ENCODE data around the gene CFAP74. TPM values are rescaled to one million over a fixed set of nuclear protein-coding genes. Genes with fewer than 3 reads are reported as not detected.

The CFAP74 gene
- total RNA-seq, 2 donors from 2014 or later, result under 0.01 TPM; not detected in 1

DNA sequence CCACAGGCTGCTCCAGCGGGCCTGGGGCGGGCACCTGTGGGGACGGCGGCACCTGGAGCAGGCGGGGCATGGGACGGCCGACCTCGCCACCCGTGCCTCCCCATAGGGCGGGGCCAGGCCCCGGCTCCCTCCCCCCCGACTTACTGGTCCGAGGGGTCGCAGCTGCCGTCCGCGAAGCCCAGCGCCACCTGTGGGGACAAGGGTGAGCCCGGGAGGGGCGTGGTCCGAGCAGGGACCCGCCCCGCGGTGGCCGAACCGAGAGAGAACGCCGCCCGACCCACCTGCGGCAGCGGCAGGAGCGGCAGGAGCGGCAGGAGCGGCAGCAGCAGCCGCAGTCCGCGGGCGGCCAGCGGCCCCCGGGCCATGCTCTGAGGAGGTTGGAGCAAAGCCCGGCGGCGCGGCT is 84.7 kb downstream of the CFAP74 start, which contains the start of gene TMEM52:
TSS of gene TMEM52 (minus strand) at position 379 of the 403 bp plus-strand sequence. CDS start at position 365, 14 bp downstream.
- H3K36me3 ChIP-seq (replicated peaks in 1 of 2; ENCODE audit: insufficient read depth in 1 of 2, low read depth in 2 of 2), result no peaks in the 10 kb centered on the region
- intact Hi-C loops (cut with DNase I), result no loop called here
- ATAC-seq (peak; percentile 53), DNase-seq (peak in 3 of 4 donors; percentile 89 to 94 (median 93))
- peak; percentile 94 to 98 (median 97) for TF ChIP-seq POLR2A (IDR thresholded peaks at IDR 0.05)
- TF ChIP-seq, protein P1, sequence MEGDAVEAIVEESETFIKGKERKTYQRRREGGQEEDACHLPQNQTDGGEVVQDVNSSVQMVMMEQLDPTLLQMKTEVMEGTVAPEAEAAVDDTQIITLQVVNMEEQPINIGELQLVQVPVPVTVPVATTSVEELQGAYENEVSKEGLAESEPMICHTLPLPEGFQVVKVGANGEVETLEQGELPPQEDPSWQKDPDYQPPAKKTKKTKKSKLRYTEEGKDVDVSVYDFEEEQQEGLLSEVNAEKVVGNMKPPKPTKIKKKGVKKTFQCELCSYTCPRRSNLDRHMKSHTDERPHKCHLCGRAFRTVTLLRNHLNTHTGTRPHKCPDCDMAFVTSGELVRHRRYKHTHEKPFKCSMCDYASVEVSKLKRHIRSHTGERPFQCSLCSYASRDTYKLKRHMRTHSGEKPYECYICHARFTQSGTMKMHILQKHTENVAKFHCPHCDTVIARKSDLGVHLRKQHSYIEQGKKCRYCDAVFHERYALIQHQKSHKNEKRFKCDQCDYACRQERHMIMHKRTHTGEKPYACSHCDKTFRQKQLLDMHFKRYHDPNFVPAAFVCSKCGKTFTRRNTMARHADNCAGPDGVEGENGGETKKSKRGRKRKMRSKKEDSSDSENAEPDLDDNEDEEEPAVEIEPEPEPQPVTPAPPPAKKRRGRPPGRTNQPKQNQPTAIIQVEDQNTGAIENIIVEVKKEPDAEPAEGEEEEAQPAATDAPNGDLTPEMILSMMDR (IDR thresholded peaks at IDR 0.05), result peak in 2 of 7 experiments; percentile 26 to 41
- 0 to 10% methylated on average over 4 to 43 of the region's 44 CpGs for WGBS, 2 donors
- H3K27ac ChIP-seq, result peak within 1 kb of the TSS; percentile 81 to 96 (median 93)
- no peaks in the 10 kb centered on the region for H3K27me3 ChIP-seq
- H3K4me3 ChIP-seq, result peak within 1 kb of the TSS; percentile 1 to 16
- peaks cover 56% of the 10 kb centered on the region for H3K4me1 ChIP-seq
- H3K9me3 ChIP-seq, result no peaks in the 10 kb centered on the region

DNA sequence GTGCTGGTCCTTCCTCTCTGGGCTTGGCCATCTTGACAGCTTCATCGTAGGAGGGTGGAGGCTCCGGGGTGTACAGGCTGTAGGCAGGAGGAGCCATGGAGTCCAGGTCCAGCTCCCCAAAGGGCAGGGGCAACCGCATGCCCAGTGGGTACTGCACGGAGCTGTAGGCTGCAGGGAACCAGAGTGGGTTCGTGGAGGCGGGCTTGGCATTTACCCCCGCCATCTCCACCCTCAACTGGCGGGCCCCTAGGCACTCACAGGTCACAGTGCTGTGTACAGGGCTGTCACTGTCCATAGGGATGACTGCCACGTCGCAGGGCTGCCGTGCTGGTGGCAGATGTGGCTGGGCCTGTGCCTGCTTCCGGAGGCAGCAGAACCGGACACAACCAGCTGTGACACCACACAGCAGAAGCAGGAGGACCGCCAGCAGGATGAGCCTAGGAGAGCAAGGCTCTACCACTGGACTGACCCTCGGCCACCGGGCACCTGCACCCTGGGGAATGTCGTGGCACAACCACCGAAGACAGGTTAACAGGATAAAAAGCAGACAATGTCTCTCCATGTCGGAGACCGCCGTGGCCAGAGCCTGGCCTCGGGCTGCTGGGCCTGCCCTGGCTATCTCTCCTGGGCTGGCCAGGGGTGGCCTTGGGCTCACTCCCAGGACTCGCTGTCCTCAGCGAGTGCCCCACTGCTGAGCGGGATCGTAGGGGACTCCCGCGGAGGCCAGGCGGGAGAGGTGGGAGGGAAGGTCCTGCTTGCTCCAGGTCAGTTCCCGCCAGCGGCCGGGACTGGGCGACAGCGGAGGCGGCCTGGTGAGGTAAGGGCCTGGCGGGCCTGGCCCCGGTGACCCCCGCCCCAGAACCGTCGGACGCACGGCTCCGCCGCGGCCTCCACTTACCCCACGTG is 85.3 kb downstream of the CFAP74 start:
- peak in 2 of 4 donors; percentile 72 to 77 for DNase-seq

DNA sequence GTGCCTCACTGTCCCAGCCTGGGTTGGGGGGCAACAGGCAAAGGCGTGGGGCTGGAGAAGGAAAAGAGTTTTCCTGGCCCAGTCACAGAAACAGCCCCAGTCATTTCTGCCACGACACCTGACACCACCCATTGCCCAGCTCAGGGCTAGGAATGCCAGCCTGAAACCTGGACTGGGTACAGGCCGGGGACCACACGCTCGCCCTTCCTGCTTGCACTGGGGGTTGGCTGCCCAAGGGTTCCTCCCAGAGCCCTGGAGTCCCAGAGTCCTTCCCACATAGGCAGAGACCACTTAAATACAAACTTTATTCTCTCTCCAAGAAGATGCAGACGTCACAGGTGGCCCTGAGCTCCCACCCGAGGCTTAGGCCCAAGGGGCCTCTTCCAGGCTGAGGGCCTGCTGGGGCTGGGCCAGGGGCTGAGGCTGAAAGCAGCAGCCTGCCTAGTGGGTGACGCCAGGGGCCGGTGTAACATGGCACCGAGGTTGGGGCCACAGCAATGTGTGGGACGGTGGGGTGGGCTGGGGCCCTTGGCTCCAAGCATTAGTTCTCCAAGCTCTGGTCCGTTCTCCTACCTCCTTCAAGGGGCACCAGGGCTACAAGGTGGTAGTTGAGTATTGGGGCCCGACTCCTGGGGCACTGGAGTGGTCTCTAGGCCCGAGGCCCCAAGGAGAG is 86.1 kb downstream of the CFAP74 start:
- H3K4me3 ChIP-seq, result peak overlapping the region in 1 of 2 donors; percentile 1
- peak overlapping the region; percentile 81 to 96 (median 93) for H3K27ac ChIP-seq
- peaks cover 60% of the 10 kb centered on the region for H3K4me1 ChIP-seq
- WGBS, 2 donors, result 31 to 34% methylated on average over 9 to 14 of the region's 14 CpGs
- DNase-seq (peak; percentile 52 to 68 (median 64)), ATAC-seq (no peak)
- intact Hi-C loops (cut with DNase I), result no loop called here
- no peaks in the 10 kb centered on the region for H3K27me3 ChIP-seq
- TF ChIP-seq, protein P1 (IDR thresholded peaks at IDR 0.05), result no peak
- TF ChIP-seq POLR2A (IDR thresholded peaks at IDR 0.05), result peak in 2 of 3 donors; percentile 15 to 44
- no peaks in the 10 kb centered on the region for H3K36me3 ChIP-seq (replicated peaks in 1 of 2; ENCODE audit: insufficient read depth in 1 of 2, low read depth in 2 of 2)
- no peaks in the 10 kb centered on the region for H3K9me3 ChIP-seq

More for the DNA sequence above, 85.3 kb downstream of the CFAP74 start:
- intact Hi-C loops (cut with DNase I), result no loop called here
- no peaks in the 10 kb centered on the region for H3K9me3 ChIP-seq
- H3K4me3 ChIP-seq, result peak overlapping the region; percentile 1 to 16
- TF ChIP-seq, protein P1 (IDR thresholded peaks at IDR 0.05), result no peak
- TF ChIP-seq POLR2A (IDR thresholded peaks at IDR 0.05), result no peak
- H3K4me1 ChIP-seq, result peaks cover 60% of the 10 kb centered on the region
- peak; percentile 3 for ATAC-seq
- H3K36me3 ChIP-seq (replicated peaks in 1 of 2; ENCODE audit: insufficient read depth in 1 of 2, low read depth in 2 of 2), result no peaks in the 10 kb centered on the region
- no peaks in the 10 kb centered on the region for H3K27me3 ChIP-seq
- 12 to 18% methylated on average over 14 to 46 of the region's 46 CpGs for WGBS, 2 donors
- H3K27ac ChIP-seq, result peak overlapping the region; percentile 81 to 96 (median 93)

DNA sequence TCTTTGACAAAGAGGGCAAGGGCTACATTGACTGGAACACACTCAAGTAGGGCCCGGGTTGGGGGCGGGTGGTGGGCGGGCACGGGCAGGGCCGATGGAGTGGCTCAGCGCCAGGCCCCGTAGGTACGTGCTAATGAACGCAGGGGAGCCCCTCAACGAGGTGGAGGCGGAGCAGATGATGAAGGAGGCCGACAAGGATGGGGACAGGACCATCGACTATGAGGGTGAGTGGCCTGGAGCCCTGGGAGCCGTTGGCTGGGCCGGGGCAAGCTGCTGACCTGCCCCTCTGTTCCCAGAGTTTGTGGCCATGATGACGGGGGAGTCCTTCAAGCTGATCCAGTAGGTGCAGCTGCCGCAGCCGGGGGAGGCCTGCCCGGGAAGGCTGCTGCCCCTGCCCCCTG is 86.7 kb downstream of the CFAP74 start:
- H3K4me3 ChIP-seq, result no peak overlapping the region
- intact Hi-C loops (cut with DNase I), result no loop called here

More for the DNA sequence above, 86.7 kb downstream of the CFAP74 start:
- no peaks in the 10 kb centered on the region for H3K27me3 ChIP-seq
- peak overlapping the region; percentile 81 to 96 (median 93) for H3K27ac ChIP-seq
- peaks cover 60% of the 10 kb centered on the region for H3K4me1 ChIP-seq
- DNase-seq, result peak in 3 of 4 donors; percentile 40 to 42 (median 42)
- ATAC-seq, result no peak
- H3K9me3 ChIP-seq, result no peaks in the 10 kb centered on the region
- TF ChIP-seq POLR2A (IDR thresholded peaks at IDR 0.05), result no peak
- TF ChIP-seq, protein P1 (IDR thresholded peaks at IDR 0.05), result no peak
- H3K36me3 ChIP-seq (replicated peaks in 1 of 2; ENCODE audit: insufficient read depth in 1 of 2, low read depth in 2 of 2), result no peaks in the 10 kb centered on the region
- WGBS, 2 donors, result 40 to 66% methylated on average over 14 to 16 of the region's 19 CpGs
